HG02973 (cell line): ENCODE data around the gene C11orf24.

Source experiments
- ATAC-seq: cut with Tn5 transposase; IDR thresholded peaks from one replicate; pipeline ENCODE4 v1.9.1; 2021; ENCODE audit warnings: moderate library complexity; ENCODE audit not compliant: unreplicated experiment

The C11orf24 gene

DNA sequence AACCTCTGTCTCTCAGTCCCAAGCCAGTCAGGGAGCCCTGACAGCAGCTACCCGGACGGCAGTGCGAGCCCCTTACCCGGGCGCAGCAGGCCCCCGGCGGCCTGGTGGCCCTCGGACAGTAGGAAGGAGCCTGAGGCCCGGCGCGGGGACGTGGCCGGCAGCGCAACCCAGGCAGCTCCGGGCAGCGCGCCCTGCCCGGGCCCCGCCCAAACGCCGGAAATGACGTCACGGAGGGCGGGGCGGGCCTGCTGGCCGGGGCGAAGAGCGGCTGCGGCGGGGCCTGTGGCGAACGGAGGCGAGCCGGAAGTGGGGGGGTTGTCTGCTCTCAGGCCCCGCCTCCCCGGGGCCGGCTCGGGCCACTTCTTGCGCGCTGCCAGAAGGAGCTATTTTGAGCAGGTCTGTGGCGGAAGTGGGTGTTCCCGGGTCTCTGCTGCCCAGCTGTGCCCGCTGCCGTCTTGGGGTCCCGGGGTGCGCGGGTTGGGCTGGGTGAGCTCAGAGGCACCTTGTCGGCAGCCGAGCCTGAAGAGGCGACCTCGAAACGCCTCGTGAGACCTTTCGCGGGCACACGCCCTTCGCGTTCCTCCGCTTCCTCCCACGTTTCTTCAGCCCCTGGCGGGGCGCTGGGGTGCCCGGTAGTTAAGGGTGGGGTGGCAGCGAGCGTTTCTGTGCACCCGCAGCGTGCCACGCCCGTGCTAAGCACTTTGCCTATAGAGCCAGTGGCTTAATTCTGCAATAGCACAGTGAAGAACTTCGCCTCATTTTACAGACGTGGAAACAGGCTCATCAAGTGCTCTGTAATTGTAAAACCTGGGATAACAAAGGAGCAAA, at the start of gene C11orf24:
TSS of gene C11orf24 (minus strand) at position 193 of the 828 bp plus-strand sequence. CDS start 8,206 bp downstream, outside the sequence.
- ATAC-seq = peak; percentile 63

DNA sequence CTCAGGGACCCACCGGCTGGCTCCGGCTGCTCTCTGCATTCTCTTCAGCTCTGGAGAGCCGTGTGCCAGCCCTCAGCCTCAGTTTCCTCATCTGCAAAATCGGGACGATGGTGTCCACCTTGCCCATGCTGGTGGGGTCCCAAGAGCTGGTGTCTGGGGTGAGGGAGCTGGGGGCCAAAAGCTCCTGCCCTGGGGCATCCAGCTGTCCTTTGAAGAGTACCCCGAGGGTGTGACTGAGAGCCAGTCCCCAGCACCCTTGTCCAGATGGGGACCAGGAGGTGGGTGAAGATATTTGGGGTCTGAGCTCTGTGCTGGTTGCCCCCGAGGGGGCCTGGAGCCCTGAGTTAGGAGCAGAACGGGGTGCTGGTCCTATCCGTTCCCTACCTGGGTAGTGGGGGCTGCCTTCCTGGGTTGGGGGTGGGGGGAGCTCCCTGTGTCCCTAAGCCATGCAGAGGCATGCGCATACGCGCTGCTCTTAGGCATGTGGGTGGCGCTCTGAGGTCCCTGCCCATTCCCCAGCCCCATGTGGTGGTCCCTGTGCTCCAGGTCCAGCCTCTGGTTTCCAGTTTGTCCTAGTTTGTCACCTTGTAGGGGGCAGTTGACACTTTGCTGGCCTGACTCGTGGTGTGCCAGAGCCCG, 45.5 kb upstream of the C11orf24 start:
- ATAC-seq = no peak

DNA sequence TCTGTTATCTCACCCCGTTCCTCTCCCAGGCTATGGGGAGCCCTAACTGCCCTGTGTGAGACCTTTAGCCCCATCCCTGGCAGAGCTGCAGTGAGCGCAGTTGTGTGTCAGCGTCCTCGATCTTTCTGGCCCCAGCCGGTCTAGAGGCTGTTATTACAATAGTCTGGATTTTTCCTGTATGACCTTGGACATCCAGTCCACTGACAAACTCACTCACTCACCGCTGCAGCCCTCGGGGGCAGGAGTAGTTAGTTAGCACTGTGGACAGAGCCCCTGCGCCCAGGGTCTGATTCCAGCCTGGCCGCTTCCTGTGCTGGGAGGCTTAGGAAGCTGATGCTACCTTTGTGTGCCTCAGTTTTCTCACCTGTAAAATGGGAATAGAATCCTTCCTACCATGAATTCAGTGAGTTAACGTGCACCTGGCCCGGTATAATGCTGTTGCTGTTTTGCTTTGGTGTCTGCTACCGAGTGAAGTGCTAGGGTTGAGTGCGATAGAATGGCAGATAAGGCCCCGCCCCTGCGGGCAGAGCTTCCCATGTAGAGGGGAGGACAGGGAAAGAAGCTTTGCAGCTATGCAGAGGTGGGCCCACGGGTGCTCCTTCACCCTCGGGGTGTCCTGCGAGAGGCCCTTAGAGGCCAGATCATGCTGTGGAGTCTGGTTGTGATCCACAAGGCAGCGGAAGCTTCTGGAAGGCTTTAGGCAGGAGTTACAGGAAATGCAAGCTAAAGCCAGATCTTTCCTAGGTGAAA, 43.6 kb upstream of the C11orf24 start:
- ATAC-seq = no peak

DNA sequence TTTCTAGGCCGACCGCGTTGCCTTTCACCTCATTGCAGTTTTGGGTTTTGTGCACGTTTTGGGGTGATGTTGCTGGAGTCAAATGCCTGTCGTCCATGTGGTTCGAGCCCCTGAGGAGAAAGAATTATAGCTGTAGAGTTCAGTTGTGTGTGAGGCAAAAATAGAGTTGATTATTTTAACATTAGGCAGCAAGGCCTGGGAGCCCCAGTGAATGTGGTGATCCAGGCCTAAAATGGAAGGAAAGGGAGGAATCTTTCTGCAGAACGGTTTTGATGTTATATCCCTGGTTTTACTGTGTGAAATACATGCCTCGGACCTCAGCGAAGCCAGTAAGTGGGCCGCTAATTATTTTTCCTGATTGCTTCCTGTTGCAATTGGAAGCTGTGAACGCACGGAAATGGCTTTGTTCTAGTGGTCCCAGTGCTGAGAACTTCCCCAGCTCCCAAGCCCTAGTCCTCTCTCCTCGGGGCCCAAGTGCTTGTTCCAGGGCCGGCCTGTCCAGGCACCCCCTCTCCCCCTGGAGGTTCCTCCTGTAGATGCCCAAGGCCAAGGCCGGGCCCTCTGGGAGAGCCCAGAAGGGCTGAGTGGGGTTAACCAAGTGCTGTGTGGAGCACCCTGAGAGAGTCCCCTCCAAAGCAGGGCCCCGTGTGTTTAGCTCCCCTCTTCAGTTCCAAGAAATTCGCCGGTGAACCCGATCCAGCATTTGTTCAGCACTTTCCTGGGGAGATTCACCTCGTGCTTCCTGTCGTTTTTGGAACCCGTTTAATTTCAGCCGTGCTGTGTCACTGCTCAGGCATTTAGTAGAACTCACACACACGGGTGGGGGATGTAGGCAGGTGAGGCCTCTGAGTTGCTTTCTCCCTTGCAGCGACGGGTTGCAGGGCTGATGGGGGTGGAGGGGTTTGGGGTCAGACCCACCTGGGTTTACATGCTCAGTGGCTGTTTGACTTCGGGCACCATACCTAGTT, 42.7 kb upstream of the C11orf24 start:
- no peak for ATAC-seq

DNA sequence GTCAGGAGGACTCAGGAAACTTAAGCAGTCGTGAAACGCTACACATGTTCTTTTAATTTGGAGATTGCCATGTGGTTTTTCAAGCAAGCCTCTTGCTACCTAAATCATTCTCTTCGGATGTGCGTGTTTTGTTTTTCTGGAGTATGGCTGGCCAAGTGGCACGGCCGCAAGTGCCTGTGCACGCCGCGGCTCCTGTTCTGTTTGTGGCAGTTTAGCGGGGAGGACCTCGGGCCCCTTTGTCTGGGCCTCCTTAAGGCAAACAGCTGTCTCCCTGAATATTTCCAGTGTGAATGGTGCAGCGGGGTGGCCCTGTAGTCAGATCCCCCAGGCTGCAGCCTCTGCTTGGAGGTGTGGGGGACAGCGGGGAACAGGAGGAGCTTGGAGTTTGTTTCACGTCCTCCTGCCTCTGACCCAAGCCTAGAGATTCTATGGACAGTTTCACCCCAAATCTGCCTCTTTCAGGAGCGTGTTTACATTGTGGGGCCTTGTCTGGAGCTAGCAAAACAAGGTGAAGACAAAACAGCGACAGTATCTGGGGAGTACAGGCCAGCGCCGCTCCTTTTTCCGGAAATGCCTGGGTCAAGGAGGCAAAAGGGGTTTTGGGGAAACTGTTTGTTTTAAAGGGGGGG, 41.9 kb upstream of the C11orf24 start:
- no peak for ATAC-seq

DNA sequence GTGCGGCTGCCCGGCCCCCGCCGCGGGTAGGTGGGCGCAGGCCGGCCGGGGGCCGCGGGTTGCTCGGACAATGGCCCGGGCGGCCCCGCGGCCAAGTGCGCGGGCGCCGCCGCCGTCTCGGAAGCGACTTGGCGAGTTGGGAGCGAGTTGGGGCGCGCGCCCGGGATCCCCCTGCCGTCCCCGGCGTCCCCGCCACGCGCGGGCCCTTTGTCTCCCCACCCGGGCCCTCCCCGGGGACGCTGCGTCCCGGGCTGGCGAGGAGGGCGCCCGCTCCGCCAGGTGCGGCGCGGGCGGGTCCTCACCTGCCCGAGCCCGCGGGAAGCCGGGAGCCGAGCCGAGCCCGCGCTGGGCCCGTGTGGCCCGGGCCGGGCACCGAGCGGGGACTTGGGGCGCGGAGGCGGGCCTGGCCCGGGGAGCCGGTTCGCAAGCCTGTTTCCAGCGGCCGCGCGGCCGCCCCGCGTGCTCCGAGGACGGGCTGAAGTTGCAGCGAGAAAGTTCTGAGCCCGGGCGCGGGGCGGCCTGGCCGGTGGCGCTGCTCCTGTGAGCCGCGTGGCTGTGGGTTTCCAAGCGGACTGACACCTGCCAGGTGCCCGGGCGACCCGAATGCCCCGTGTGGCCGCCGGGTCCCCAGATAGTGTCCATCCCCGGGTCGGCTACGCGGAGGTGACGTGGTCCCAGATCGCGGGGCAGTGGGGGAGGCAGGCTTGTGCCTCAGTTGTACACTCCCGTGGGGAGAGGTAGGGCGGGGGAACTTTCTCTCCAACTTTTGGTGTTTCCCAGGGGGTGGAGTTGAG, 41.2 kb upstream of the C11orf24 start:
- ATAC-seq = no peak

DNA sequence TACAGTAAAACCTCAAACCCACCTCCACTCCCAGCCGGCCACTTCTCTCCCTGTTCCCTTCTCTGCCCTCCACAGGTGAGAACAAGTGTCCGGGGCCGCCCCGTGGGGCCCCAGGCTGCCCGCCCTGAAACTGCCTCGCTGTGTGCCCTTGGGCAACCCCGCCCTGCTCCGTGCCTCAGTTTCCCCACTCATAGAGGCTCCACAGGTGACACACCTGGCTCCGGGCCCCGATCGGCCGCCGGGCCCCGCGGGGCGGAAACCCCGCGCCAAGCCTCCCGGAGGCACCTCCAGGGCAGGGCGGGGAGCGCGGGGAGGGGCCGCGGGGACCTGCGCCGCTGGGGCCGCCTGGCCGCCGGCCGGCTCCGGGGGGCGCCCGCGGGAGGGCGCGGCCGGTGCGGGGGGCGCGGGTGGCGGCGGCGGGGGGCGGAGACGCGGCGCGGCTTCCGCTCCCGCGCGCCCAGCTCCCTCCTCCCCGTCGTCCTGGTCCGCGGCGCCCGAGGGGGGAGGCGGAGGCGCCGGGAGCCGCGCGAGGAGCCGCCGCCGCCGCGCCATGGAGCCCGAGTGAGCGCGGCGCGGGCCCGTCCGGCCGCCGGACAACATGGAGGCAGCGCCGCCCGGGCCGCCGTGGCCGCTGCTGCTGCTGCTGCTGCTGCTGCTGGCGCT, 40.5 kb upstream of the C11orf24 start, which contains the start of gene LRP5:
TSS of gene LRP5 (plus strand) at position 475 of the 663 bp plus-strand sequence. CDS start at position 599, 124 bp downstream.
- no peak for ATAC-seq

DNA sequence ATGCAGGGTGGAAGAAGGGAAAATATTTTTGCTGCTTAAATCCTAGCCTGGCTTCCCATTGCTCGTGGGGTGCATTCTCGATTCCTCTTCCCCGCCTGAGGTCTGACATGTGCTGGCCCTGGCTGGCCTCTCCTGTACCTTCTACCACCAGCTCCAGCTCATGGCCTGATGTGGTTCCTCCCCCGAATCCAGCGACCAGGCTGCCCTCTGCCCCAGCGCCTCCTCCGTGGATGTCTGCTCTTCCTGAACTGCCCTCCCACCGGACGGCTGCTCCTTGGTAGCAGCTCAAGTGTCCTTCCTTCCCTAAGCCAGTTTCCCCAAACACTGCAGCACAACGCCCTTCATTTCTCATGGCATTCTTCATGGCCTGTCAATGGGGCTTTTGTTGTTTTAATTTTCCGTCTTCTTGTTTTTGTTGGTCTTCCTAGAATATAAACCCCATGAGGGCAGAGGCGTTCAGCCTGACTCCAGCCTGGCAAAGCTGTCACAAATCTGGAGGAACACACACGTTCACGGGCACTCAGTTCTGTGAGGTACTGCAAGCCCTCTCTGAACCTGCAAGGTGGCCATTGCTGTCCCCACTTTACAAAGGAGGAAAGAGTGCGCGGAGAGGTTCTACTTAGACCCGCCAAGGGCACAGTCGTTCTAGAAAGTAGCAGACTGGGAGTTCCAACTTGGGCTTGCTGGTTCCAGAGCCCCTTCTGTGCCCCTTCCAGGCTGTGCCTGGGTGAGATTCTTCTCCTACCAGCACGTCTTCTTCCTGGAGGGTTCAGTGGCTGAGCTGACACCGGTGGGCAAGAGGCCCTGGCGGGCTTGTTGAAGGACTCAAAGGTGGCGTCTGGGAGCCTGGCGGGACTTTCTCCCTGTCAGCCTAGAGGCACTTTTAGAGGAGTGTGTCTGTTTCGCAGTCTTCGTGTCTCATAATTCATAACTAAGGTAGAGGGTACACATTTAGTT, 39.7 kb upstream of the C11orf24 start:
- no peak for ATAC-seq

DNA sequence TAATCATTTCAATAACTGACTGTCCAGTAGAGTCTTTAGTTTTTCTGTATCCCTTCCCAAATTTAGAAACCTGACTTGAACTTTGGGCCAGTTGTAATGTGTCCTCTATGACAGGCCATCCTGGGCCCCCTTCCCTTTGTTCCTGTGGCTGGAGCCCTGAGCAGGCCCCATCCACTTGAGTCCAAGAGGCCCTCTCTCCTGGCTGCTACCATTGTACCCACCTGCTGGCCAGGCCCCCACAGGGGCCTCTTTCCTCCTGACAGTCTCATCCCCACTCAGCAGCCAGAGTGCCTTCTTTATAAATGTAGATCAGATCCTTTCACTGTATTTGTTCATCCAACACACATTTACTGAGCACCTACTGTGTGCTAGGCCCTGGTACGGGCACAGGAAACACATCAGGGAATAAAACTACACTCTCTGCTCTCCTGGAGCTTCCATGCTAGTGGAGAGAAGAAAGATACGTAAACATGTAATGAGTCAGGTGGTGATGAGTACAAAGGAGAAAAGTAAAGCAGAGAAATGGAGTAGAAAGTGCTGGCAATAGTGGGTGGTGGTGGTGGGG, 37.9 kb upstream of the C11orf24 start:
- ATAC-seq = no peak

DNA sequence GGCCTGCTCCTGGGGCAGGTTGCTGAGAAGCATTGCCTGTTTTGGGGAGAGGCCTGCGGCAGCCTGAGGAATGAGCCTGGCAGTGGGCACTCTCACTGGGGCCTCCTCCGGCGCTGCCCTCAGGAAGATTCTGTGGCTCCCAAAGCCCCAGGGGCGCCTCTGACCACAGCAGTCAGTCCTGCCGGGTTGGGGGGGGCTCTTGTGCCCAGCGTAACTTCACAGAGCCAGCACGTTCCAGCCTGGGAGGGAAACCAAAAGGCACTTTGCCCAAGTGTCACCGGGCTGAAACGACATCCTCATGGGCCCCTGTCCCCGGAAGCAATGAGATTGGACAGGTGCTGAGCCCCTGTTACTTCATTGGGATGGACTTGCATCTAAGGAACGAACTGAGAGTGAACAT, 36.3 kb upstream of the C11orf24 start:
- no peak for ATAC-seq

DNA sequence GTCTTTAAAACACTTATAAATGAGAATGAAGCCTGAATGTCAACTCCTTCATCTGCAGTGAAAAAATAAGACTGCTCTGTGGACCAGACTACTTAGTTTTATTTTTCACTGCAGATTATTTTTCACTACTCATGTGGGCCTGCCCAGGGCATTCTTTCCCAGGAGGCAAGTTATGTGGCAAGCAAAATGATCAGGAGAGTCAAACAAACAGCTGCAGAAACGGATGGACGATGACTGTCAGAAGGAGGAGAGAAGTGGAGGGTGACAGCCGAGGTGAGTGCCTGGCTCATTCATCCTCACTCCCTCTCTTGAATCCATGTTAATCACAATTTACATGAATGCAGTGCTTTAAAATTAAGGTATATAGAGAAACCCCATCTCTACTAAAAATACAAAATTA, 34.9 kb upstream of the C11orf24 start:
- no peak for ATAC-seq

DNA sequence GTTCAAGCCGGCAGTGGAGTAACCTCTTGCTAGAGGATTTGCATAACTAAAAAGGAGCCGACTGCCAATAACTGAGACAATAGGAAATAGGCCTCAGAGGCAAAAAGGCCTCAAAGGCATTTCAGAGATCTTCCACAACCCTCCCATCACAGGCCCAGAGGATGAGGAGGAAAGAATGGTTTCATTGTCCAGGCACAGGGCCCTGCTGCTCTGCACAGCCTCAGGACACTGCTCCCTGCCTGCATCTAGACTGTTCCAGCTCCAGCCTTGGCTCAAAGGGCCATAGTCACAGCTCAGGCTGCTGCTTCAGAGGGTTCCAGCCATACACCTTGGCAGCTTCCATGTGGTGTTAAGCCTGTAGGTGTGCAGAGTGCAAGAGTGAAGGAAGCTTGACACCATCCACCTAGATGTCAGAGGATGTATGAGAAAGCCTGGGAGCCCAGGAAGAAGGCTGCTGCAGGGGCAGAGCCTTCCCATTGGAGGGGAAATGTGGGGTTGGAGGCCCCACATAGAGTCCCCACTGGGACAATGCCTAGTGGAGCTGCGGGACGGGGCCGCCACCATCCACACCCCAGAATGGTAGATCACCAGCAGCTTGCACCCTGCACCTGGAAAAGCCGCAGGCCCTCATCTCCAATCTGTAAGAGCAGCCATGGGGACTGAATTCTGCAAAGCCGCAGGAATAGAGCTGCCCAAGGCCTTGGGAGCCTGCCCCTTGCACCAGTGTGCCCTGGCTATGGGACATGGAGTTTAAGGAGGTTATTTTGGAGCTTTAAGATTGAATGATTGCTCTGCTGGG, 32.4 kb upstream of the C11orf24 start:
- no peak for ATAC-seq

DNA sequence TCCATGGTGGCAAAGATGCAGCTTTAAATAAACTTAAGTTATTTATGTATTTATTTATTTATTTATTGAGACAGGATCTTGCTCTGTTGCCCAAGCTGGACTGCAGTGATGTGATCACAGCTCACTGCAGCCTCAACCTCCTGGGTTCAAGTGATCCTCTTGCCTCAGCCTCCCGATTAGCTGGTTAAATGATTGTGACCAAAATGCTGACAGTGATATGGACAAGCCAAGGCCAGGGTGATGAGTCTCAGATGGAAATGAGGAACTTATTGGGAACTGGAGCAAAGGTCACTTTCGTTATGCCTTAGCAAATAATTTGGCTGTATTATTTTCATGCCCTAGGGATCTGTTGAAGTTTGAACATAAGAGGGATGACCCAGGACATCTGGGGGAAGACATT, 31.3 kb upstream of the C11orf24 start:
- no peak for ATAC-seq

DNA sequence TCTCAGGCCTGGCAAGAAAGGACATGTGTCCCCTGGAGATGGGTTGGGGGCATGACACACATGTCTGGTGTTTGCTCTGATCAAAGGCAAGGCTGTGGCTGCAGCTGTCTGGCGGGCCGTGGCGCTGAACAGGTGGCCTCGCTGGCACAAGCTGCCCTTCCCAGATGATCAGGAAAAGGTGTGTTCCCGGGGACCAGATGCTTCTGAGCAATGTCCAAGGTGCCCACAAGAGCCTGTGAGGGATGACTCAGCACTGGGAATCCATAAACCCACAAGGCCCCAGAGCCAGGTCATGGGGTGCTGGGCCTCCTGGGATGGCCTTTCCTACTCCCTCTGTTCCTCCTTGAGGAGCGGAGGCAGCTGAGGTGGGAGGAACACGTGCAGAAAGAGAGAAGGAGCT, 30.9 kb upstream of the C11orf24 start:
- ATAC-seq = no peak

DNA sequence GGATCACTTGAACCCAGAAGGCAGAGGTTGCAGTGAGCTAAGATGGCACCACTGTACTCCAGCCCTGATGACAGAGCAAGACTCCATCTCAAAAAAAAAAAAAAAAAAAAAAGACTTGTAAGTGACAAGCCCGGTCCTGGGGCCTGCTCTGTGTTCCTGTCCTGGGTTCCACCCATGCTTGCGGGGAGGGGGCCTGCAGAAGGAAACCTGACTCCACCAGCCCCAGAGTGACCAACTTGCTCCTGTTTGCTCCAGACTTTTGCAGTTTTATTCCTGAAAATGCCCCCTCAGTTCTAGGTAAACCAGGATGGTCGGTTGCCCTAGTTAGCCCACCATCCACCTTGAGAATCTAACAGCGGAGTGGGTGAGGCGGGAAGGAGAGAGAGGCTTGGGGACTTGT, 30.5 kb upstream of the C11orf24 start:
- ATAC-seq = no peak

DNA sequence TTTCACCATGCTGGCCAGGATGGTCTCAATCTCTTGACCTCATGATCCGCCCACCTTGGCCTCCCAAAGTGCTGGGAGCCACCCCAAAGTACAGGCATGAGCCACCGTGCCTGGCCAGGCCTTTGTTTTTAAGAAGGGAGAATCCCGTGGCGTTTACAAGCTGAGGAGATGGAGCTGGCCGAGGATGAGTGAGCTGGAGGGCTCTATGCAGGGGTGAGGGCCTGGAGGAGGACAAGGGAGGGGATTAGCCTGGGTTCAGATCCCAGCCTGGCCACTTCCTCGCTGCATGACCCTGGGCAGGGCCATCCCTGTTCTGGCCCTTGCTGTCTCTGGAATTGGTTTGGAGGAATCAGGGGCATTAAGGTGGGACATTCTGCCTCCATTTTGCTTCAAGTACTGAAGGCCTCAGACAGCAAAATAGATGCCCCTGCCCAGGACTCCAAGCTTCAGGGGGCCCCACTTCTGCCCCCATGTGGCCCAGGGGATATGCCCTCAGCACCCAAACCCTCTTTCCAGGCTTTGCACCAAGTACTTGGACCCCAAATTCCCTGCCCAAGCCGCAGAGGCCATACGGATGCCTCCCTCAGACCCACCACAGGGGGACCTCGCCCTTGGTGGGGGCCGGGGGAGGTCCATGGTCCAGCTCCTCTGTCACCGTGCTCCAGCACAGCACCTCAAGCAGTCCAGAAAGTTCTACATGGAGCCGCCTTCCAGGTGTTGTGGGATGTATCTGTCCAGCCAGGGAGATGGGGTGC, 28.5 kb upstream of the C11orf24 start:
- no peak for ATAC-seq
